Activated CD4-positive, CD25-positive, alpha-beta regulatory T cell (primary cell): ENCODE results near the gene CLMN.
A peak's percentile ranks its signal among the peaks of the same experiment; 100 is the strongest.
"Not testable (repeated sequence)": the region's sequence is repeated elsewhere in the genome, so short reads cannot be mapped to it uniquely, and the experiment has no call there.

Source experiments
- DNase-seq, 4 experiments: peaks; one replicate each; lab custom pipeline; 2025; lab: John Stamatoyannopoulos, UW

CLMN gene

GRCh38 chr14:95157327-95158189 lies 162.2 kb downstream of the CLMN start, which contains the start of gene DICER1:
TSS of gene DICER1 (minus strand) at chr14:95157529. CDS start at chr14:95133458, 24,071 bp downstream.
- DNase-seq: peak; percentile 86 to 95 (median 91)

GRCh38 chr14:95157048-95157326 lies 162.7 kb downstream of the CLMN start:
- no peak for DNase-seq

GRCh38 chr14:95156161-95157047 lies 163.3 kb downstream of the CLMN start:
- DNase-seq: peak; percentile 12 to 38 (median 16)

GRCh38 chr14:95155045-95155444 lies 164.7 kb downstream of the CLMN start:
- no peak for DNase-seq

GRCh38 chr14:95153866-95154265 lies 165.8 kb downstream of the CLMN start:
- DNase-seq: no peak

GRCh38 chr14:95151561-95151960 lies 168.1 kb downstream of the CLMN start:
- no peak for DNase-seq

GRCh38 chr14:95150910-95151309 lies 168.8 kb downstream of the CLMN start:
- no peak for DNase-seq

- DNase-seq: no peak
Measured at GRCh38 chr14:95149441-95149840, 170.3 kb downstream of the CLMN start.

GRCh38 chr14:95147597-95147996 lies 172.1 kb downstream of the CLMN start:
- DNase-seq: no peak

- DNase-seq: no peak
Measured at GRCh38 chr14:95146079-95146771, 173.5 kb downstream of the CLMN start.

- DNase-seq: no peak
Measured at GRCh38 chr14:95144849-95145248, 174.9 kb downstream of the CLMN start.

GRCh38 chr14:95143808-95144620 lies 175.7 kb downstream of the CLMN start:
- no peak for DNase-seq

GRCh38 chr14:95142208-95142607 lies 177.5 kb downstream of the CLMN start:
- no peak for DNase-seq

- DNase-seq: no peak
Measured at GRCh38 chr14:95141684-95142083, 178.0 kb downstream of the CLMN start.

- no peak for DNase-seq
Measured at GRCh38 chr14:95140060-95140858, 179.4 kb downstream of the CLMN start.

GRCh38 chr14:95138876-95139275 lies 180.8 kb downstream of the CLMN start:
- no peak for DNase-seq

- not testable (repeated sequence) for DNase-seq
Measured at GRCh38 chr14:95138455-95138854, 181.3 kb downstream of the CLMN start.

GRCh38 chr14:95137804-95138167 lies 181.9 kb downstream of the CLMN start:
- no peak for DNase-seq

- DNase-seq: no peak
Measured at GRCh38 chr14:95137164-95137803, 182.4 kb downstream of the CLMN start.

GRCh38 chr14:95136631-95137030 lies 183.1 kb downstream of the CLMN start:
- DNase-seq: no peak
